GM21526 (cell line): ENCODE measurements around the gene BAD.
"Not testable (repeated sequence)": the region's sequence is repeated elsewhere in the genome, so short reads cannot be mapped to it uniquely, and the experiment has no call there.

ENCODE experiments used
- ATAC-seq: cut with Tn5 transposase; IDR thresholded peaks from one replicate; pipeline ENCODE4 v1.9.1; 2021; ENCODE audit warnings: moderate library complexity; ENCODE audit not compliant: unreplicated experiment, low FRiP score

The BAD gene

DNA sequence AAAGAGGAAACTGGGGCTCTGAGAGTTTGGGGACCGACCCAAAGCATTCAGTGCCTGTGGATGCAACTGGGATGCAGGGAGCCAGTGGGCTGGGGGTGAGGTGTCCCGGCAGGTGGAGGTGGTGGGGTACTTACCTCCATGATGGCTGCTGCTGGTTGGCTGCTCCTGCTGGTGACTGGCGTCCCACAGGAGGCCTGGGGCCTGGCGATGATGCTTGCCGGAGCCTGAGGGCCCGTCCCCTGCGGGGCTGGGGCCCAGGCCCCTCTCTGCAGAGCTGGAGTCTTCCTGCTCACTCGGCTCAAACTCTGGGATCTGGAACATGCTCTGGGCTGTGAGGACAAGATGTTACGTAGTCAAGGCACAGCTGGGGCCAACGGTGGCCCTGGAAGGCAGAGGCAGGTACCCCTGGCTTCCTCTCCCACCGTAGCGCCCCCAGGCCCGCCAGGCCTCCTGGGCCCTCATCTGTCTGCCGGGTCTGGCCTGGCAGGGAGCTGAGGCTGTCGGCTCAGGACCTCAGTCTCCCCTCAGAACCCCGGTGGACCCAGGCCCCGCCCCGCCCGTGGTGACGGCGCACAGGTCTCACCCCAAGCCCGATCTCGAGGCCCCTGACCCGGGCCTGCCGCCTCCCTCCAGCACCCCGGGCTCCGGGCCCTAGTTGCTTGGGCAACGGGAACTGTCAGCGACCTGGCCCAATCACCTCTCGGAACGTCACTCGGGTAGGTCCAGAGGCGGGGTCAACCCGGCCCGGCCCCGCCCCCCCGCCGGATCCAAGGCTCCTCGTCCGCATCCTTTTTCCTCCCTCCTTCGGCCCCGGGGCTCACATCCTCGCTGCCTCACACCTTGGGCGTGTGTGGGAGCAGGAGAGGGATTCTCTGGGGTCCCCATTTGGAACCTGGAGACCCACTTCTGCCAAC is at the start of gene BAD:
Gene BAD (minus strand): TSS at position 618 of the 914 bp plus-strand sequence. CDS start 297 bp downstream, at position 321.
- ATAC-seq, result peak; percentile 69

DNA sequence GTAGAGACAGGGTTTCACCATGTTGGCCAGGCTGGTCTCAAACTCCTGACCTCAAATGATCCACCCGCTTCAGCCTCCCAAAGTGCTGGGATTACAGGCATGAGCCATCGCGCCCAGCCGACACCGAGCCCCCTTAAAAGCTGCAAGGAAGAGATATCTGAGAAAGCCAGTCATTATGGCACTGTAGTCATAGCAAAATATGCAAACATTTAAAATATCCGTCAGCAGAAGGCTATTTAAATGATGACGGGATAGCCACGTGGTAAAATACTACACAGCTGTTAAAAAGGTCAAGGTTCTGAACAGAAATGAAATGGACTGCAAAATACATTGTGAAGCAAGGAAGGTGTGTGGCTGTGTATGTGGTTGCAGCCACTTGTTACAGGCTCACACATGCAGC is 49.1 kb upstream of the BAD start:
- no peak for ATAC-seq

DNA sequence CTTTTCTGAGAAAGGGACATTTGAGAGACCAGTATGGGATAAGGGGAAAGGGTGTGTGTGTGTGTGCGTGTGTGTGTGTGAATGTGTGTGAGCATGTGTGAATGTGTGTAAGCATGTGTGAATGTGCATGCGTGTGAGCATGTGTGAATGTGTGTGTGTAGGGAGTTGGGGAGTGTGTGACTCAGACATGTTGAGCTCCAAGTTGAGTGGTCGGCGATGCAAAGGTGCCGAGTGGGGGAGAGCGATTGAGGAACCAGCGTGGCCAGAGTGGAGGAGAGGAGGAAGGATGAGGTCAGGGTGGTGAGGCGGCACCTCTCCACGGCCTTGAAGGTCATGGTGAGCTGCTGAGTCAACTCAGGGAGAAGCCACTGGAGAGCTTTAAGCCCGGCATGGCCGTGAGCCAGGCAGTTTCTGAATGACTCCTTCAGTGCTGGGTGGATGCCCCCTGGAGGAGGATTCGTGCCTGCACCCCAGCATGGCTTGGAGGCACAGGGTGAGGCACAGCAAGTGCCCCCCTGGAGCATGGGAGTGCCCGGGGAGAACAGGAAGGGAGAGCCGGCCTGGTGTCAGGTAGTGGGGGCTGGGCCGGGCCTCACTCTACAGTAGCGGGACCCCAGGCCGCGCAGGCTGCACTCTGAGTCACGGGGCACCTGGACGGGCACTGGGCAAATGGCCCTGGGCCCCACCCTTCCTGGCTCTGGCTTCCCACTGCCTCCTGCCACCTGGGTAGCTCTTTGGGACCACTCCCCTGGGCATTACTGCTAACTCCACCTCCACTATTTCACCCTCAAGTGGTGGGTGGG is 47.3 kb upstream of the BAD start:
- ATAC-seq, result no peak

DNA sequence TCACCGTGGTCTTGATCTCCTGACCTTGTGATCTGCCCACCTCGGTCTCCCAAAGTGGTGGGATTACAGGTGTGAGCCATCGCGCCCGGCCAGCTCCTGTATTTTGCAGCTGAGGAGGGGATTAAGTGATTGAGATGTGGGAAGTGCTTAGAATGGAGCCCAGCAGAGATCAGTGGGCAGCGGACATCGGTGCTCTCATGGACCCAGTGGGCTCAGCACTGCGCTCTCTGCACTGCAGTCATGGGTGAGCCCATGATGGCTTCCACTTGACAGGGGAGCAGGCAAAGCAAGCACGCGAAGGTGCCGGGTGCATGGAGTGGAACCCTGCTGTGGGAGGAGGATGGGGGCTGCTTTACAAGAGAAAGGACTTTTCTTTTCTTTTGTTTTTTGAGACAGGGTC is 46.4 kb upstream of the BAD start:
- ATAC-seq, result no peak

DNA sequence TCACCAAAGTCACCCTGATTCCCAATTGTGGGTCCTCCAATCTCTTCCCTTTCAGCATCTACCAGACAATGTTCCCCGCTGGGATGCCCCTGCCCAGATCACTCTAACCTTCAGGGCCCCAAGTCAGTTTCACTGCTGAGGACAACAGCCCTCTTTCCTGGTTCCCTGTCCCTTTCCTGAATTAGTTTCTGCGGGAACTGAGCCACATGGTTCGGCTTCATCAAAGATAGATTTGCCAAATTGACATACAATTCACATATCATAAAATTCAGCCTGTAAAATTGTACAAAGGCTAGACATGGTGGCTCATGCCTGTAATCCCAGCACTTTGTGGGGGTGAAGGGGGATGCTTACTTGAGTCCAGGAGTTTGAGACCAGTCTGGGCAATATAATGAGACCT is 43.5 kb upstream of the BAD start:
- no peak for ATAC-seq

DNA sequence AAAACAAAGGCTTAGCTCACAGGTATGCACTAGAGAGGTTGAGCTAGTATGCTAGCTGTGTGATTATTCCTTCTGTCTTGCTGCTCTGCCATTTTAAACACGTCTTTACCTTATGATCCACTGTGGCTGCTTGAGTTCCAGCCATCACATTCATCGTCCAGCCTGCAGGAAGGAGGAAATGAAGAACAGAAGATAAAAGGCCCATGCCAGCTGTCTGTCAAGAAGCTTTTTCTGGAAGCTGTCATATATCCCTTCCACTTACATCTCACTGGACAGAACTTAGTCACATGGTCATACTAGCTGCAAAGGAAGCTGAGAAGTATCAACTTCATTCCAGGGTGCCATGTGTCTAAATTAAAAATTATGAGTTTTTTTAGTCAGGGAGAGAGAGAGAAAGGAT is 42.9 kb upstream of the BAD start:
- no peak for ATAC-seq

DNA sequence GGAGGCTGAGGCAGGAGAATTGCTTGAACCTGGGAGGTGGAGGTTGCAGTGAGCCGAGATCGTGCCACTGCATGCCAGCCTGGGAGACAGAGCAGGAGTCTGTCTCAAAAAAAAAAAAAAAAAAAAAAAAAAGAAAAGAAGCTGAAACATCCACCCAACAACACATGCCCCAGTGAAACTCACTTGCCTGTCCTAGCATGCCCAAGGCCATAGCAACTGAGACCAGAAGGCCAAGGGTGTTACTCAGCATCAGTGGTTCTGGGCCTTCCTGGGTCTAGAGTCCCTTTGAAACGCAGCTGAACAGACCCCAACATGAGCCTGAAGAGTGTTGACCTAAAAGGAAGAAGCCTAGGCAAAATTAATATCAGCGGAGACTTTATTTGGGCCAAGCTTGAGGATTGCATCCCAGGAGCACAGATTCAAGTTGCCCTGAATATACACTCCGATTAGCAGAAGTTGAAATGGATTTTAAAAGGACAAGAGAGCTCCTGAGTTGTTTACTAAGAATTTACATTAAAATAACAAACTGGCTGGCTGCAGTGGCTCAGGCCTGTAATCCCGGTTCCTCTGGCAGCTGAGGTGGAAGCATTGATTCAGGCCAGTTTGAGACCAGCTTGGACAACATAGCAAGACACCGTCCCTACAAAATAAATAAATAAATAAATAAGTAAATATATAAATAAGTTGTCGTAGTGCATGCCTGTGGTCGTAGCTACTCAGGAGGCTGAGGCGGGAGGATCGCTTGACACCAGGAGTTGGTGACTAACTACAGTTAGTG is 40.4 kb upstream of the BAD start:
- no peak for ATAC-seq

DNA sequence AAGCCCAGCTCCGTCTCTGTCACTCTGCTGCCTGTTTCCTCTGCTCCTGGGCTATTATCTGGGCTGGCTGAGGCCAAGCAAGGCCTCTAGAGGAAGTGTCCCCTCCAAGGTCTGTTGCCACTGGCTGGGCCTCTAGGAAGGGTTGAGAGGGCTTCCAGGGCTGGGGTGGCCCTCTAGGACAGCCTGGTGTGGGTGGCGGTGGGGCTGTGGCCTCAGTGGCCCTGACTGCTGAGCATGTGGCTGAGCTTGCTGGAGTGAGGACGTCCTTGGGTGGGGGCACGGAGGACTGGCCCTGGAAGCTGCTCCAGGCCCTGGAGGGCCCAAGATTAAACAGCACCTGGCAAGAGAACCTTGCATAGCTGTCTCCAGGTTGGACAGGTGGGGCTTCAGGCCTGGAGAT is 39.5 kb upstream of the BAD start:
- not testable (repeated sequence) for ATAC-seq

DNA sequence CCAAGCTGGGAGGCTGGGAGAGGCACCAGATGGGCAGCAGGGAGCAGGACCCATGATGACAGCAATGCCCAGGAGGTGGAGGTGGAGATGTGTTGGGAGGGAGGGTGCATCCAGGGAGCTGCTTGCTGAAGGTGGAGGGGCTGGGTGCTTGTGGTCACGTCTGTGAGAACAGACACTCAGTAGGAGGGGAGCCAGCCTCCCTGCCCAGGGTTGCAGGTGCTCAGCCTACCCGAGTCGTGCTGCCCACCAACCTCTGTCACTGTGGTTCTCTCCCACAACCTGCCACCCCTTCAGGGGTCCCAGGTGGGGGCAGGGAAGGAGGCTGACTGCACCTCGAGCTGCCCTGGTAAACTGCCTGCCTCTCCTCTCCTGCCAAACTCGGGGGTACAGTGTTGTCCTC is 38.9 kb upstream of the BAD start:
- no peak for ATAC-seq

DNA sequence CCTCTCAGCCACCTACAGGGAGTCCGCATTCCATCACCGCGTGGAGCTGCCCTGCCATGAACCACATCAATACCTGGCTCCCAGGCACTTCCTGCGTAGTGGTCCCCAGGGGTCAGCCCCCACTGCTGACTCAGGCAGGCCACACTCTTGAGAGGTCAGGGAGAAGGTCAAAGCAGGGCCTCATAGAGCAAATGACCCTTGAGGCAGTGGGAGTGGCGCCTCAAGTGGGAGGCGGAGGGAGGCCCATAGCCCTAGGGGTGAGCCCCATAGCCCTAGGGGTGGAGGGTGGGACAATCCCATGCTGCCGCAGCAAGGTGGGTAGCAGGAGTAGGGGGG is 38.4 kb upstream of the BAD start:
- ATAC-seq, result no peak

DNA sequence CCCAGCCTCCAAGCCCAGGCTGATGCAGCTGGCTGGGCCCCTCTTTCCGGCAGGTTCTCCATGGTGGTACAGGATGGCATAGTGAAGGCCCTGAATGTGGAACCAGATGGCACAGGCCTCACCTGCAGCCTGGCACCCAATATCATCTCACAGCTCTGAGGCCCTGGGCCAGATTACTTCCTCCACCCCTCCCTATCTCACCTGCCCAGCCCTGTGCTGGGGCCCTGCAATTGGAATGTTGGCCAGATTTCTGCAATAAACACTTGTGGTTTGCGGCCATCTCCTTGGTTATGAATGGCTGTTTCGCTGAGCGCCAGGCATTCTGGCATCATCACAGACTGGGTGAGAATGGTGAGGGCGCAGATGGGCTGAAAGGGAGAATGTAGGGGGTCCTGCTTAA is 37.1 kb upstream of the BAD start:
- ATAC-seq, result no peak

DNA sequence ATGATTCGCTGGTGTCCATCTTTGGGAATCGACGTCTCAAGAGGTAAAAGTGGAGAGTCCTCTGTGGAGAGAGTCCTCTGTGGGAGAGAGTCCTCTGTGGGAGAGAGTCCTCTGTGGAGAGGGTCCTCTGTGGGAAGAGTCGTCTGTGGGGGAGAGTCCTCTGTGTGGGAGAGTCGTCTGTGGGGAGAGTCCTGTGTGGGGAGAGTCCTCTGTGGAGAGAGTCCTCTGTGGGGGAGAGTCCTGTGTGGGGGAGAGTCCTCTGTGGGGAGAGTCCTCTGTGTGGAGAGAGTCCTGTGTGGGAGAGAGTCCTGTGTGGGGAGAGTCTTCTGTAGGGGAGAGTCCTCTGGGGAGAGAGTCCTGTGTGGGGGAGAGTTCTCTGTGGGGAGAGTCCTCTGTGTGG is 36.6 kb upstream of the BAD start:
- no peak for ATAC-seq

DNA sequence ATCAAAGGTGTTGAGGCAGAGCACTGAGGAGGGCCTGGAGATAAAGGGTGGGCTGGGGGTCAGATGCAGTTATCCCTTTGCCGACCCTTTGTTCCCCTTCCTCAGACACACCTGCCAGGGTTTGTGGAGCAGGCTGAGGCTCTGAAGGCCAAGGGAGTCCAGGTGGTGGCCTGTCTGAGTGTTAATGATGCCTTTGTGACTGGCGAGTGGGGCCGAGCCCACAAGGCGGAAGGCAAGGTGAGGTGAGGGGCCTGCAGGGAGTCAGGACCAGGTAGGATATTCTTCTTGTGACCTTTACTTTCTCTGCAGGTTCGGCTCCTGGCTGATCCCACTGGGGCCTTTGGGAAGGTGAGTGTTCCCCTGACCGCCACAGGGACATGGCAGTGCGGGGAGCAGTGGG is 36.1 kb upstream of the BAD start:
- ATAC-seq, result no peak

DNA sequence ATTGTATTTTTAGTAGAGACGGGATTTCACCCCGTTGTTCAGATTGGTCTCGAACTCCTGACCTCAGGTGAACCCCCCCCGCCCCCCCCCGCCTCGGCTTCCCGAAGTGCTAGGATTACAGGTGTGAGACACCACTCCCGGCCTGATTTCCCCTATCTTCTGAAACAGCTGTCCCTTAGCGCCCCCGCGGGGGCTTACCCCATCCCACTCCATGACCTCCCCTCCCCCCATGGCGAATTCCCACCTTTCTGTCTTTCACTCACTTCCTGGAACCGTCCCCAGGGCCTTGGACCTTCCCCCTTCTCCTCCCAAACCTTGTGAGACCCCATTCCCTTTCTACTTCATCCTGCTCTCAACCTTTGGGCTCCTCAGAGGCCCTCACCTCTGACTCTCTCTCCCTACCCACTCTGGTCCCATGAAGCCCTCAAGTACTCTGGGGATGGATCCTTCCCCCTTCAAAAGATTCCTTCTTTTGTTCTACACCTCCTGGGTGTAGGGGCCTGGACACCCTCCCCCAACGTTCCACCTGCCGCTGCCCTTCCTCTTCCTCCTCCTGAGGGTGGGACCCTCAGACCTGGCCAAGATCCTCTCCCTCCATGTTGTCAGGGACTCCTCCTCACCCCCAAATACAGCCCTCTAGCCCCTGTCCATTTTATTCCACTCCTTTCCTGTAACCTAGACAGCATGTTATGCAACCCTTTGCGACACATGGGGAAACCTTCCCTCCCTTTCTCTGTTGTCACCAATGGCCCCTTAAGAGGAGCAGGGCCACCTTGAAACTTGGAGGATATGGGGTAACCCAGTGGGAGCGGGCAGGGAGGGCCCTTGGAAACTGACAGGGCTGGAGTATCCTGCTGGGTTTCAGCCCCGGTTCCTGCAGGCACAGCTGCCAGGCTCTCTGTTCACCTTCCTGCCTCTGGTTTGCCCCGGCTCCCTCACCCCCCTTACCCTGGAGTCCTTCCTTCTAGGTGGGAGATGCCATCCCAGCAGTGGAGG is 34.6 kb upstream of the BAD start:
- ATAC-seq, result no peak

DNA sequence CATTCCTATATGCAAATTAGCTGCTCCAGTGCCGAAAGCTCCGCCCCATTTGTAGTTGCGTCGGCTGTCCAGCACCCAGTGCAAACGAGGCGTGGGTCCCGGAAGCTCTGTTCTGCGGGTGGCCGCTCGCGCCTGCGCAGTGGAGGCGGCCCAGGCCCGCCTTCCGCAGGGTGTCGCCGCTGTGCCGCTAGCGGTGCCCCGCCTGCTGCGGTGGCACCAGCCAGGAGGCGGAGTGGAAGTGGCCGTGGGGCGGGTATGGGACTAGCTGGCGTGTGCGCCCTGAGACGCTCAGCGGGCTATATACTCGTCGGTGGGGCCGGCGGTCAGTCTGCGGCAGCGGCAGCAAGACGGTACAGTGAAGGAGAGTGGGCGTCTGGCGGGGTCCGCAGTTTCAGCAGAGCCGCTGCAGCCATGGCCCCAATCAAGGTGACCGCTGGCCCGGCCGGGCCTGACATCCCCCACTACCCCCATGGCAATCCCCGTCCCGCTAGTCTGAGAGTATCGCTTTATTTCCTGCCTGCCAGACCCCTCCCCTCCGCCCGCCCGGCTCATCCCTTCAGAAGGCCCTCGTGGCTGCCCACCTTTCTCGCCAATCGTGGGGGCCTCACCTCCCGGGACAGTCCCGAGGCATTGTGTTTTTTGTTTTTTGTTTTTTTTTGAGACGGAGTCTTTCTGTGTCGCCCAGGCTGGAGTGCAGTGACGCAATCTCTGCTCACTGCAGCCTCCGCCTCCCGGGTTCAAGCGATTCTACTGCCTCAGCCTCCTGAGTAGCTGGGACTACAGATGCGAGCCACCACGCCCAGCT is 33.7 kb upstream of the BAD start, which contains the start of gene PRDX5:
Gene PRDX5 (plus strand): TSS at position 161 of the 805 bp plus-strand sequence. CDS start 95 bp downstream, at position 256.
- ATAC-seq, result peak; percentile 60

DNA sequence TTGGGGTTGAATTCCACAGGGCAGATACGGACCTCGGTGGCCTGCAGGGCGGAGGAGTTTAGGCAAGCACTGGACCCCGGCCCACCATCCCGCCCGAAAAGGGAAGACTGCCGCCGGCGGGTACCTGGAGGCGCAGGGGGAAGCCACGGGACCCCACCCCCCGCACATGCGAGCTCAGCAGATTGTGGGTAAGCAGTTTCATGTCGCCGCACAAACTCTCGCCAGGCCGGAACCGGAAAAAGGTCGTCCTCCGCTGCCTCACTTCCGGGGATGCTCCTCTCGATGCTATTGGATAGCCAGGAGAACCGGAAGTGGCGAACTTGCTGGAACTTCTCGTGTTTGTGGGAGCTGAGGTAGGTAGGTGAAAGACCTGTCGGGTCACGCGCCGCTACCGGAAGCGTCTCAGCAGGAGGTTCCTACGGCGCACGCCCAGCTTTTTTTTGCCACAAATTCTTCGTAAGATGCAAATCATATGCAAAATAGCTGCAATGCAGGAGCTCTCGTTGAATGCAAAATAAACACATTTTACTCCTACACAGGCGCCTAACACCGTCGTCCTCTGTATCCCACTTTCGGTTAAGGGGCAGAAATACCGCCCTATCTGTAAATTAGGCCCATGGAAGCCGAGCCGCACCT is 33.0 kb upstream of the BAD start, which contains the start of gene TRMT112:
Gene TRMT112 (minus strand): TSS at position 235 of the 636 bp plus-strand sequence. CDS start 33 bp downstream, at position 202.
- ATAC-seq, result peak; percentile 48

DNA sequence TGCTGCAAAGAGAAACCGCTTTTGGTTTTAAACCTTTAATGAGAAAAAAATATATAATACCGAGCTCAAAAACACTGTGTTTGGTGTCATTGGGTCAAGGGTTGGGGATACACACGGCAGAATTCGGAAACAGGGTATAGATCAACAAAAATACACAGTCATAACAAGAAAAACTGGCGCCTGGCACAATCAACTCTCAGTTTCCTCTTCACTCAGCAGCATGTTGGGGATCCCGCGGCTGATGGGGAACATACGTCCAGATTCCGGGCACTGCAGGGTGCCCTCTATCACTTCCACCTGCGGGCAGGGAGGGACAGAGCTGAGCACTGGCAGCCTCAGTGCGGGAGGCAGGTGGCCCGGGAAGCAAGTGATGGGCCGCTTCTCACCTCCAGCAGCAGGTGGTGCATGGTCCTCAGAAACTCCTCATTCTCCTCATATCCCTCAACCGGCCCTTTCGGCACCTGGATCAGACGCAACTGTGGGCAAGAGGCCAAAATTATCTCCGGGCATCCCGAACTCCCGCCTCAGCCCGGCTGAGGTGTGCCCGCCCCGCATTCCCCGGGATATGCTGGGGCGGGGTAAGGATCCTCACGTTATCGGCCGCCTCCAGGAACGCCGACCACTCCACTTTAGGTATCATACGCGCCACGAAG is 32.3 kb upstream of the BAD start:
- ATAC-seq, result peak; percentile 3
